H9 (cell line): ENCODE results near the gene CLPSL1. TPM values are rescaled to one million over a fixed set of nuclear protein-coding genes. Genes with fewer than 3 reads are reported as not detected.

Source experiments
- DNase-seq: peaks from one replicate; pipeline ENCODE4 v3.0.0-alpha.2; 2017
- H2AFZ ChIP-seq: one replicate; pipeline ENCODE4 v1.6.1; 2013; ENCODE audit warnings: mild to moderate bottlenecking, low read length, control low read depth, moderate library complexity
- H2AK5ac ChIP-seq: 2 replicates; pipeline ENCODE4 v1.6.1; 2013; ENCODE audit warnings: low read length, control low read depth, mixed read lengths; ENCODE audit not compliant: insufficient read length
- H2BK120ac ChIP-seq: one replicate; pipeline ENCODE4 v1.6.1; 2013; ENCODE audit warnings: low read depth, mild to moderate bottlenecking, low read length, control low read depth, inconsistent platforms; ENCODE audit not compliant: poor library complexity, severe bottlenecking
- H2BK12ac ChIP-seq: 2 replicates; pipeline ENCODE4 v1.6.1; 2013; ENCODE audit warnings: low read length, control low read depth, mixed read lengths, low read depth; ENCODE audit not compliant: insufficient read length
- H2BK15ac ChIP-seq: 2 replicates; pipeline ENCODE4 v1.6.1; 2013; ENCODE audit warnings: low read depth, low read length, control low read depth
- H2BK20ac ChIP-seq: one replicate; pipeline ENCODE4 v1.6.1; 2013; ENCODE audit warnings: low read depth, mild to moderate bottlenecking, low read length, control low read depth, inconsistent platforms; ENCODE audit not compliant: poor library complexity, severe bottlenecking
- H2BK5ac ChIP-seq: 2 replicates; pipeline ENCODE4 v1.6.1; 2013; ENCODE audit warnings: low read length, control low read depth, mixed read lengths; ENCODE audit not compliant: insufficient read length
- H3K14ac ChIP-seq: 2 replicates; pipeline ENCODE4 v1.6.1; 2013; ENCODE audit warnings: low read length, control low read depth; ENCODE audit not compliant: insufficient read depth
- H3K18ac ChIP-seq: 2 replicates; pipeline ENCODE4 v1.6.1; 2013; ENCODE audit warnings: low read depth, mild to moderate bottlenecking, mixed read lengths, low read length, control low read depth; ENCODE audit not compliant: insufficient read length
- H3K23ac ChIP-seq: 2 replicates; pipeline ENCODE4 v1.6.1; 2013; ENCODE audit warnings: low read length, control low read depth, mixed read lengths, low read depth; ENCODE audit not compliant: insufficient read length
- H3K23me2 ChIP-seq: 2 replicates; pipeline ENCODE4 v1.6.1; 2013; ENCODE audit warnings: low read depth, mild to moderate bottlenecking, mixed read lengths, low read length, control low read depth; ENCODE audit not compliant: insufficient read length, poor library complexity, severe bottlenecking
- H3K27ac ChIP-seq: 2 replicates; pipeline ENCODE4 v1.5.1; 2013; ENCODE audit warnings: low read length, control low read depth, mixed read lengths, low read depth; ENCODE audit not compliant: insufficient read length
- H3K27me3 ChIP-seq: 2 replicates; pipeline ENCODE4 v1.6.1; 2013; ENCODE audit warnings: low read length, control low read depth, inconsistent platforms; ENCODE audit not compliant: insufficient read depth
- H3K4ac ChIP-seq: 2 replicates; pipeline ENCODE4 v1.6.1; 2013; ENCODE audit warnings: low read depth, mild to moderate bottlenecking, control low read depth, inconsistent platforms, low read length, moderate library complexity
- H3K4me1 ChIP-seq: 2 replicates; pipeline ENCODE4 v1.6.1; 2013; ENCODE audit warnings: low read length, control low read depth, inconsistent platforms; ENCODE audit not compliant: insufficient read depth
- H3K4me2 ChIP-seq: 2 replicates; pipeline ENCODE4 v1.6.1; 2013; ENCODE audit warnings: low read length, control low read depth, mixed read lengths; ENCODE audit not compliant: insufficient read length, insufficient read depth
- H3K56ac ChIP-seq: 2 replicates; pipeline ENCODE4 v1.6.1; 2013; ENCODE audit warnings: low read depth, mild to moderate bottlenecking, mixed read lengths, low read length, control low read depth; ENCODE audit not compliant: insufficient read length
- H3K79me1 ChIP-seq: 2 replicates; pipeline ENCODE4 v1.6.1; 2013; ENCODE audit warnings: low read depth, mild to moderate bottlenecking, moderate library complexity, low read length, control low read depth, inconsistent platforms; ENCODE audit not compliant: insufficient read depth, poor library complexity, severe bottlenecking
- H3K79me2 ChIP-seq: 2 replicates; pipeline ENCODE4 v1.6.1; 2013; ENCODE audit warnings: low read length, control low read depth, inconsistent platforms; ENCODE audit not compliant: insufficient read depth
- H3K9ac ChIP-seq: 2 replicates; pipeline ENCODE4 v1.6.1; 2013; ENCODE audit warnings: low read length, control low read depth, mixed read lengths; ENCODE audit not compliant: insufficient read length; ENCODE audit errors: extremely low read depth
- H3K9me3 ChIP-seq: one replicate; pipeline ENCODE4 v1.6.1; 2013; ENCODE audit warnings: low read depth, low read length, inconsistent platforms; ENCODE audit not compliant: control insufficient read depth
- H3T11ph ChIP-seq: one replicate; pipeline ENCODE4 v1.6.1; 2013; ENCODE audit warnings: mild to moderate bottlenecking, low read length, control low read depth, inconsistent platforms
- H4K20me1 ChIP-seq: one replicate; pipeline ENCODE4 v1.6.1; 2013; ENCODE audit not compliant: control insufficient read depth, insufficient read length, insufficient read depth
- H4K5ac ChIP-seq: 2 replicates; pipeline ENCODE4 v1.6.1; 2013; ENCODE audit warnings: low read depth, mild to moderate bottlenecking, mixed read lengths, low read length, control low read depth; ENCODE audit not compliant: insufficient read length
- H4K8ac ChIP-seq: replicated peaks from 2 replicates; pipeline ENCODE4 v1.6.1; 2013; ENCODE audit warnings: low read length, control low read depth, mixed read lengths, low read depth; ENCODE audit not compliant: insufficient read length
- H4K91ac ChIP-seq: 2 replicates; pipeline ENCODE4 v1.6.1; 2013; ENCODE audit warnings: low read depth, mild to moderate bottlenecking, moderate library complexity, mixed read lengths, low read length, control low read depth; ENCODE audit not compliant: insufficient read length
- H3K27ac Mint-ChIP-seq, 3 experiments: 2 replicates in 2 of 3; 3 replicates in 1 of 3; pipeline ENCODE4 v1.8.0; 2020 to 2021; ENCODE audit warnings: mixed read lengths in 3 of 3, mild to moderate bottlenecking in 1 of 3, moderate library complexity in 1 of 3
- H3K27me3 Mint-ChIP-seq: 2 replicates; pipeline ENCODE4 v1.8.0; 2021; ENCODE audit warnings: low read depth, mild to moderate bottlenecking, moderate library complexity, mixed read lengths
- H3K36me3 Mint-ChIP-seq, 3 experiments: 2 replicates in 2 of 3; 3 replicates in 1 of 3; pipeline ENCODE4 v1.8.0; 2020 to 2021; ENCODE audit warnings: low read depth in 3 of 3, mixed read lengths in 3 of 3; ENCODE audit not compliant: insufficient read depth in 1 of 3
- H3K4me1 Mint-ChIP-seq, 2 experiments: 2 replicates each; pipeline ENCODE4 v1.8.0; 2020; ENCODE audit warnings: mixed read lengths in 2 of 2
- H3K4me3 Mint-ChIP-seq, 2 experiments: 2 replicates in 1 of 2; 3 replicates in 1 of 2; pipeline ENCODE4 v1.8.0; 2020 to 2021; ENCODE audit warnings: mild to moderate bottlenecking in 2 of 2, mixed read lengths in 2 of 2, moderate library complexity in 1 of 2
- H3K9me3 Mint-ChIP-seq, 2 experiments: 2 replicates in 1 of 2; 3 replicates in 1 of 2; pipeline ENCODE4 v1.8.0; 2020; ENCODE audit warnings: mild to moderate bottlenecking in 2 of 2, mixed read lengths in 2 of 2, moderate library complexity in 1 of 2
- CTCF ChIP-seq: fragments of 200-600 bp; sonication (generic); conservative IDR thresholded peaks from 3 replicates; pipeline ENCODE4 v1.8.0; 2021; ENCODE audit warnings: antibody characterized with exemption, mild to moderate bottlenecking
- WGBS: extraction: QIAGEN DNeasy Blood & Tissue Kit; methylation state at CpG from one replicate; pipeline ENCODE4 v1.1.7; 2013; ENCODE audit warnings: missing lambda C conversion rate, low lambda C conversion rate, mixed read lengths; ENCODE audit not compliant: insufficient read length; ENCODE audit errors: extremely low coverage; 5-methylcytosine and 5-hydroxymethylcytosine counted together
- total RNA-seq: library from RNA; stranded (reverse); gene quantifications from 2 replicates; pipeline ENCODE4 v1.2.1, GENCODE V29; 2021

Gene CLPSL1
- total RNA-seq, 1 experiment from 2014 or later = not detected

GRCh38 chr6:35823601-35824000, 42.8 kb downstream of the CLPSL1 start:
- Histone ChIP-seq H3K9me3 (no peaks in the 10 kb centered on the region), H2BK120ac (no peak overlapping the region), H3K4me1 (no peaks in the 10 kb centered on the region; the same call in 1 of the 2 replicates), H3K79me1 (no peaks in the 10 kb centered on the region), H2BK20ac (no peak overlapping the region), H2BK12ac (no peak overlapping the region), H3K27me3 (no peaks in the 10 kb centered on the region), H3T11ph (no peak overlapping the region), H3K4me2 (no peak overlapping the region), H3K56ac (no peak overlapping the region), H3K14ac (no peak overlapping the region), H3K4ac (no peak overlapping the region), H3K23ac (no peak overlapping the region), H3K18ac (no peak overlapping the region), H4K20me1 (no peaks in the 10 kb centered on the region), H4K91ac (no peak overlapping the region), H2BK15ac (no peak overlapping the region), H4K5ac (no peak overlapping the region), H4K8ac (no peak overlapping the region), H3K9ac (no peak overlapping the region), H3K27ac (no peak overlapping the region), H3K79me2 (no peaks in the 10 kb centered on the region), H2AK5ac (no peak overlapping the region), H3K23me2 (no peaks in the 10 kb centered on the region), H2BK5ac (no peak overlapping the region), H2AFZ (no peak overlapping the region)
- Mint-ChIP-seq H3K27ac (peak overlapping the region in 1 of 3 experiments; percentile 5; a peak in 1 of 7 replicates), H3K4me3 (no peak overlapping the region), H3K9me3 (no peaks in the 10 kb centered on the region; a peak in 1 of 5 replicates), H3K36me3 (no peaks in the 10 kb centered on the region), H3K4me1 (peaks cover 3 to 5% of the 10 kb centered on the region in 2 experiments; a peak in 3 of 4 replicates), H3K27me3 (no peaks in the 10 kb centered on the region)
- WGBS = no CpG with 5 or more reads among the region's 2 CpGs
- no peak for TF ChIP-seq CTCF
- DNase-seq = no peak
